Keratinocyte (primary cell): Measurements from ENCODE around the gene FRMPD4.

Experiments
- CTCF ChIP-seq, 3 experiments: IDR thresholded peaks in 1 of 3; conservative IDR thresholded peaks in 1 of 3; optimal IDR thresholded peaks in 1 of 3; 2 replicates in 2 of 3; 3 replicates in 1 of 3; pipeline versions ENCODE3 to v1.5.1; 2011; ENCODE audit warnings: low read length in 3 of 3, mild to moderate bottlenecking in 3 of 3, moderate library complexity in 2 of 3, control low read depth in 1 of 3, inconsistent platforms in 1 of 3; ENCODE audit not compliant: insufficient read depth in 2 of 3; ENCODE audit errors: extremely low read depth in 1 of 3
- EZH2 ChIP-seq: IDR thresholded peaks from one replicate; pipeline ENCODE4 v1.6.1; 2012; ENCODE audit warnings: inconsistent platforms, mild to moderate bottlenecking, low read length, moderate library complexity

- TF ChIP-seq CTCF (optimal IDR thresholded peaks at IDR 0.05 in 1 of 3, IDR thresholded peaks at IDR 0.05 in 1 of 3, conservative IDR thresholded peaks at IDR 0.05 in 1 of 3; ENCODE audit: extremely low read depth in 1 of 3, insufficient read depth in 2 of 3, low read length in 3 of 3), result no peak
- TF ChIP-seq EZH2, result no peak
Observed at GRCh38 chrX:12322031-12322430, 183.8 kb downstream of the FRMPD4 start.
